ENCODE results near the gene SCYGR5.

DNA sequence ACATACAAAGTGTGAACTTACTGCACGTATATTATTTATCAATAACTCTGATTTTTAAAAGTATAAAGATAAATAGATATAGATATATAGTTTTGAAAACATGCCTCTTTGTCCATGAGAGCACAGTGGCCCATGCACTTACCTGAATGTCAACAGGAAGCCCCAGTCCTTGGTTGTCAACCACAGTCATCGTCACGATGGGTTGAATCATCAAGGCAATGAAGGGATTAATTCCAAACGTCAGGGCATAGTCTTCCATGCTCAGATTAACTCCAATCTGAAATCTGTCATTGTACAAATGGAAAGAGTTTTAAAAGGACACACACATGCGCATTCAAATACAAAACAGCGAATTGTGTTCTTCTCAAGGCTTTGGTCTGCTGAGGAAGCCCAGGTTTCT is 33.8 kb upstream of the SCYGR5 start:
- TF ChIP-seq, protein P1, sequence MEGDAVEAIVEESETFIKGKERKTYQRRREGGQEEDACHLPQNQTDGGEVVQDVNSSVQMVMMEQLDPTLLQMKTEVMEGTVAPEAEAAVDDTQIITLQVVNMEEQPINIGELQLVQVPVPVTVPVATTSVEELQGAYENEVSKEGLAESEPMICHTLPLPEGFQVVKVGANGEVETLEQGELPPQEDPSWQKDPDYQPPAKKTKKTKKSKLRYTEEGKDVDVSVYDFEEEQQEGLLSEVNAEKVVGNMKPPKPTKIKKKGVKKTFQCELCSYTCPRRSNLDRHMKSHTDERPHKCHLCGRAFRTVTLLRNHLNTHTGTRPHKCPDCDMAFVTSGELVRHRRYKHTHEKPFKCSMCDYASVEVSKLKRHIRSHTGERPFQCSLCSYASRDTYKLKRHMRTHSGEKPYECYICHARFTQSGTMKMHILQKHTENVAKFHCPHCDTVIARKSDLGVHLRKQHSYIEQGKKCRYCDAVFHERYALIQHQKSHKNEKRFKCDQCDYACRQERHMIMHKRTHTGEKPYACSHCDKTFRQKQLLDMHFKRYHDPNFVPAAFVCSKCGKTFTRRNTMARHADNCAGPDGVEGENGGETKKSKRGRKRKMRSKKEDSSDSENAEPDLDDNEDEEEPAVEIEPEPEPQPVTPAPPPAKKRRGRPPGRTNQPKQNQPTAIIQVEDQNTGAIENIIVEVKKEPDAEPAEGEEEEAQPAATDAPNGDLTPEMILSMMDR (IDR thresholded peaks at IDR 0.05; ENCODE audit: low read length): no peak
- TF ChIP-seq EZH2 (IDR thresholded peaks at IDR 0.05; ENCODE audit: borderline replicate concordance, low read length): no peak

Data from OCI-LY1 (cell line).